ENCODE measurements around the gene CYP27A1.

The CYP27A1 gene

GRCh38 chr2:218855305-218856166 is 73.6 kb downstream of the CYP27A1 start:
- Mint-ChIP-seq H3K4me3 (peak overlapping the region in 2 of 3 experiments; percentile 10 to 11), H3K4me1 (peaks cover 42% of the 10 kb centered on the region), H3K9me3 (no peaks in the 10 kb centered on the region), H3K27me3 (ENCODE audit: low read depth) (peaks cover 86% of the 10 kb centered on the region), H3K36me3 (ENCODE audit: low read depth) (no peaks in the 10 kb centered on the region), H3K27ac (peak overlapping the region in 1 of 3 experiments; percentile 50)
- TF ChIP-seq CTCF (IDR thresholded peaks at IDR 0.05; ENCODE audit: unreplicated experiment in 3 of 3) = no peak

GRCh38 chr2:218856167-218856895 is 74.4 kb downstream of the CYP27A1 start:
- H3K27ac Mint-ChIP-seq = peak overlapping the region in 1 of 3 experiments; percentile 50
- H3K4me1 Mint-ChIP-seq = peaks cover 49% of the 10 kb centered on the region
- no peak for TF ChIP-seq CTCF (IDR thresholded peaks at IDR 0.05; ENCODE audit: unreplicated experiment in 3 of 3)
- H3K4me3 Mint-ChIP-seq = peak overlapping the region; percentile 29 to 63 (median 48)
- H3K9me3 Mint-ChIP-seq = no peaks in the 10 kb centered on the region
- no peaks in the 10 kb centered on the region for H3K36me3 Mint-ChIP-seq (ENCODE audit: low read depth)
- H3K27me3 Mint-ChIP-seq (ENCODE audit: low read depth) = peaks cover 88% of the 10 kb centered on the region

- H3K27ac Mint-ChIP-seq = peak overlapping the region in 1 of 3 experiments; percentile 50
- H3K4me1 Mint-ChIP-seq = peaks cover 49% of the 10 kb centered on the region
- H3K4me3 Mint-ChIP-seq = peak overlapping the region; percentile 29 to 63 (median 48)
- H3K27me3 Mint-ChIP-seq (ENCODE audit: low read depth) = peaks cover 90% of the 10 kb centered on the region
- TF ChIP-seq CTCF (IDR thresholded peaks at IDR 0.05; ENCODE audit: unreplicated experiment in 3 of 3) = no peak
- H3K9me3 Mint-ChIP-seq = no peaks in the 10 kb centered on the region
- no peaks in the 10 kb centered on the region for H3K36me3 Mint-ChIP-seq (ENCODE audit: low read depth)
Observed at GRCh38 chr2:218856896-218857243, 74.9 kb downstream of the CYP27A1 start.

- no peaks in the 10 kb centered on the region for H3K9me3 Mint-ChIP-seq
- peak overlapping the region in 1 of 3 experiments; percentile 37 for H3K27ac Mint-ChIP-seq
- H3K4me1 Mint-ChIP-seq = peaks cover 49% of the 10 kb centered on the region
- peaks cover 94% of the 10 kb centered on the region for H3K27me3 Mint-ChIP-seq (ENCODE audit: low read depth)
- no peaks in the 10 kb centered on the region for H3K36me3 Mint-ChIP-seq (ENCODE audit: low read depth)
- TF ChIP-seq CTCF (IDR thresholded peaks at IDR 0.05; ENCODE audit: unreplicated experiment in 3 of 3) = no peak
- H3K4me3 Mint-ChIP-seq = peak overlapping the region; percentile 27 to 66 (median 29)
Observed at GRCh38 chr2:218857371-218858137, 75.6 kb downstream of the CYP27A1 start.

- H3K4me1 Mint-ChIP-seq = peaks cover 46% of the 10 kb centered on the region
- no peaks in the 10 kb centered on the region for H3K36me3 Mint-ChIP-seq (ENCODE audit: low read depth)
- peaks cover 94% of the 10 kb centered on the region for H3K27me3 Mint-ChIP-seq (ENCODE audit: low read depth)
- peak overlapping the region in 2 of 3 experiments; percentile 35 to 48 for H3K4me3 Mint-ChIP-seq
- TF ChIP-seq CTCF (IDR thresholded peaks at IDR 0.05; ENCODE audit: unreplicated experiment in 3 of 3) = no peak
- peak overlapping the region in 1 of 3 experiments; percentile 15 for H3K27ac Mint-ChIP-seq
- no peaks in the 10 kb centered on the region for H3K9me3 Mint-ChIP-seq
Observed at GRCh38 chr2:218858138-218858445, 76.1 kb downstream of the CYP27A1 start.
